PC-3 (cell line): ENCODE results near the gene MRM2. TPM values are rescaled to one million over a fixed set of nuclear protein-coding genes. Genes with fewer than 3 reads are reported as not detected.

ENCODE experiments used
- ATAC-seq: fragments of 200-7000 bp; cut with Tn5 transposase; 2 replicates; pipeline ENCODE4 v1.9.1; 2020; ENCODE audit warnings: mild to moderate bottlenecking, moderate library complexity
- BruUV-seq: library from RNA; stranded (reverse); fragments of 400-500 nt; replicated peaks from 2 replicates; lab custom pipeline; 2021; lab: Mats Ljungman, UMichigan
- CTCF ChIA-PET: fragments of 300-600 bp; sonication (Branson Sonifier 250); formaldehyde crosslinking; loops from one replicate; lab custom pipeline; 2022; ENCODE audit warnings: antibody characterized with exemption; lab: Charles Lee
- POLR2A ChIA-PET: fragments of 300-600 bp; sonication (Branson Sonifier 250); formaldehyde crosslinking; loops from one replicate; lab custom pipeline; 2022; ENCODE audit warnings: antibody characterized with exemption; ENCODE audit not compliant: unreplicated experiment; lab: Charles Lee
- DNase-seq: peaks from one replicate; pipeline ENCODE4 v3.0.0-alpha.2; 2015
- H2AFZ ChIP-seq: fragments of 300-600 bp; sonication (generic); 2 replicates; pipeline ENCODE4 v1.6.0; 2016; ENCODE audit warnings: antibody characterized with exemption, low read length
- H3F3A ChIP-seq: fragments of 300-600 bp; sonication (generic); one replicate; pipeline ENCODE4 v1.6.0; 2017; ENCODE audit warnings: antibody characterized with exemption, low read length, control low read depth, mild to moderate bottlenecking; ENCODE audit not compliant: unreplicated experiment
- H3K27ac ChIP-seq: fragments of 300-600 bp; sonication (generic); 2 replicates; pipeline ENCODE4 v1.5.1; 2016; ENCODE audit warnings: mild to moderate bottlenecking, low read length
- H3K27me3 ChIP-seq: fragments of 300-600 bp; sonication (generic); 2 replicates; pipeline ENCODE4 v1.6.1; 2016; ENCODE audit warnings: low read length, mixed read lengths
- H3K36me3 ChIP-seq: fragments of 300-600 bp; sonication (generic); 2 replicates; pipeline ENCODE4 v1.6.1; 2016; ENCODE audit warnings: low read depth, mixed run types, low read length, mixed read lengths
- H3K4me1 ChIP-seq: fragments of 300-600 bp; sonication (generic); 2 replicates; pipeline ENCODE4 v1.5.1; 2016; ENCODE audit warnings: low read length; ENCODE audit not compliant: insufficient read depth
- H3K4me2 ChIP-seq: fragments of 300-600 bp; sonication (generic); 2 replicates; pipeline ENCODE4 v1.6.0; 2016; ENCODE audit warnings: low read length
- H3K4me3 ChIP-seq: fragments of 300-600 bp; sonication (generic); 2 replicates; pipeline ENCODE4 v1.5.1; 2016; ENCODE audit warnings: mild to moderate bottlenecking, low read length, mixed read lengths
- H3K79me2 ChIP-seq: fragments of 300-600 bp; sonication (generic); 2 replicates; pipeline ENCODE4 v1.6.1; 2017; ENCODE audit warnings: low read length, mixed read lengths
- H3K9ac ChIP-seq: fragments of 300-600 bp; sonication (generic); 2 replicates; pipeline ENCODE4 v1.6.0; 2016; ENCODE audit warnings: mild to moderate bottlenecking, low read length
- H3K9me2 ChIP-seq: fragments of 300-600 bp; sonication (generic); replicated peaks from 2 replicates; pipeline ENCODE4 v1.6.1; 2016; ENCODE audit warnings: mixed run types, low read length, mixed read lengths
- H3K9me3 ChIP-seq: fragments of 300-600 bp; sonication (generic); 2 replicates; pipeline ENCODE4 v1.6.1; 2016; ENCODE audit warnings: low read length, mixed read lengths
- H4K20me1 ChIP-seq: fragments of 300-600 bp; sonication (generic); 2 replicates; pipeline ENCODE4 v1.6.1; 2016; ENCODE audit warnings: low read length, mixed read lengths
- EZH2 ChIP-seq: fragments of 300-600 bp; sonication (generic); IDR thresholded peaks from one replicate; pipeline ENCODE4 v1.6.1; 2017; ENCODE audit warnings: antibody characterized with exemption, mild to moderate bottlenecking, low read length; ENCODE audit not compliant: unreplicated experiment
- EZH2phosphoT487 ChIP-seq: fragments of 300-600 bp; sonication (generic); IDR thresholded peaks from 2 replicates; pipeline ENCODE4 v1.6.1; 2018; ENCODE audit warnings: mild to moderate bottlenecking, antibody characterized with exemption, low read length, borderline replicate concordance
- intact Hi-C: fragments of 100-400 bp; cut with micrococcal nuclease; formaldehyde crosslinking; loops from 2 replicates; pipeline ENCODE4 v1.9.0; 2023
- total RNA-seq: library from RNA; depleted of rRNA; stranded (reverse); fragments of >200 nt; gene quantifications from 2 replicates; pipeline ENCODE4 v1.2.3, GENCODE V29; 2014
- TF ChIP-seq, protein P1 (sequence below): fragments of 300-600 bp; sonication (generic); conservative IDR thresholded peaks from 2 replicates; pipeline ENCODE4 v1.5.1; 2017; ENCODE audit warnings: antibody characterized with exemption, low read depth, mild to moderate bottlenecking, low read length

The MRM2 gene
- total RNA-seq, 1 experiment from 2014 or later = 42.6 TPM

GRCh38 chr7:2211926-2212325, 30.1 kb downstream of the MRM2 start:
- no peak for ATAC-seq
- no peak overlapping the region for H3K9ac ChIP-seq
- POLR2A ChIA-PET = no interaction called here
- no peak overlapping the region for H3K27ac ChIP-seq
- H2AFZ ChIP-seq = no peak overlapping the region
- H3K9me2 ChIP-seq = no peaks in the 10 kb centered on the region
- peaks cover 32% of the 10 kb centered on the region for H3K36me3 ChIP-seq
- H3K79me2 ChIP-seq = no peaks in the 10 kb centered on the region
- CTCF ChIA-PET = no interaction called here
- BruUV-seq = no TSS peak
- no peak for DNase-seq
- no peaks in the 10 kb centered on the region for H3K27me3 ChIP-seq
- no peaks in the 10 kb centered on the region for H3K9me3 ChIP-seq
- no peaks in the 10 kb centered on the region for H3K4me1 ChIP-seq
- intact Hi-C loops = no loop called here
- no peak overlapping the region for H3K4me2 ChIP-seq
- H3F3A ChIP-seq = no peaks in the 10 kb centered on the region
- H4K20me1 ChIP-seq = no peaks in the 10 kb centered on the region
- H3K4me3 ChIP-seq = no peak overlapping the region
- TF ChIP-seq EZH2phosphoT487 = no peak
- no peak for TF ChIP-seq EZH2
- TF ChIP-seq, protein P1, sequence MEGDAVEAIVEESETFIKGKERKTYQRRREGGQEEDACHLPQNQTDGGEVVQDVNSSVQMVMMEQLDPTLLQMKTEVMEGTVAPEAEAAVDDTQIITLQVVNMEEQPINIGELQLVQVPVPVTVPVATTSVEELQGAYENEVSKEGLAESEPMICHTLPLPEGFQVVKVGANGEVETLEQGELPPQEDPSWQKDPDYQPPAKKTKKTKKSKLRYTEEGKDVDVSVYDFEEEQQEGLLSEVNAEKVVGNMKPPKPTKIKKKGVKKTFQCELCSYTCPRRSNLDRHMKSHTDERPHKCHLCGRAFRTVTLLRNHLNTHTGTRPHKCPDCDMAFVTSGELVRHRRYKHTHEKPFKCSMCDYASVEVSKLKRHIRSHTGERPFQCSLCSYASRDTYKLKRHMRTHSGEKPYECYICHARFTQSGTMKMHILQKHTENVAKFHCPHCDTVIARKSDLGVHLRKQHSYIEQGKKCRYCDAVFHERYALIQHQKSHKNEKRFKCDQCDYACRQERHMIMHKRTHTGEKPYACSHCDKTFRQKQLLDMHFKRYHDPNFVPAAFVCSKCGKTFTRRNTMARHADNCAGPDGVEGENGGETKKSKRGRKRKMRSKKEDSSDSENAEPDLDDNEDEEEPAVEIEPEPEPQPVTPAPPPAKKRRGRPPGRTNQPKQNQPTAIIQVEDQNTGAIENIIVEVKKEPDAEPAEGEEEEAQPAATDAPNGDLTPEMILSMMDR = no peak

GRCh38 chr7:2211259-2211880, 30.6 kb downstream of the MRM2 start:
- no peak overlapping the region for H3K4me2 ChIP-seq
- TF ChIP-seq EZH2phosphoT487 = no peak
- TF ChIP-seq, protein P1 = no peak
- TF ChIP-seq EZH2 = no peak
- no peaks in the 10 kb centered on the region for H3K9me3 ChIP-seq
- no peaks in the 10 kb centered on the region for H3K27me3 ChIP-seq
- POLR2A ChIA-PET = no interaction called here
- no peak overlapping the region for H3K27ac ChIP-seq
- H2AFZ ChIP-seq = no peak overlapping the region
- H3F3A ChIP-seq = no peaks in the 10 kb centered on the region
- CTCF ChIA-PET = no interaction called here
- H3K79me2 ChIP-seq = no peaks in the 10 kb centered on the region
- H3K9me2 ChIP-seq = no peaks in the 10 kb centered on the region
- DNase-seq (no peak), ATAC-seq (no peak)
- no peak overlapping the region for H3K9ac ChIP-seq
- H3K36me3 ChIP-seq = peaks cover 30% of the 10 kb centered on the region
- intact Hi-C loops = no loop called here
- no peaks in the 10 kb centered on the region for H4K20me1 ChIP-seq
- H3K4me1 ChIP-seq = no peaks in the 10 kb centered on the region
- no peak overlapping the region for H3K4me3 ChIP-seq
- BruUV-seq = no TSS peak

GRCh38 chr7:2210551-2211258, 31.3 kb downstream of the MRM2 start:
- Histone ChIP-seq H3K9me2 (no peaks in the 10 kb centered on the region), H3K36me3 (peaks cover 25% of the 10 kb centered on the region), H3K27me3 (no peaks in the 10 kb centered on the region), H2AFZ (no peak overlapping the region), H3K9ac (no peak overlapping the region), H4K20me1 (no peaks in the 10 kb centered on the region), H3F3A (no peaks in the 10 kb centered on the region), H3K9me3 (no peaks in the 10 kb centered on the region), H3K79me2 (no peaks in the 10 kb centered on the region), H3K4me2 (no peak overlapping the region), H3K27ac (no peak overlapping the region), H3K4me3 (no peak overlapping the region), H3K4me1 (no peaks in the 10 kb centered on the region)
- no peak for ATAC-seq
- TF ChIP-seq, protein P1 = no peak
- no peak for TF ChIP-seq EZH2
- no peak for TF ChIP-seq EZH2phosphoT487
- no peak for DNase-seq
- BruUV-seq = no TSS peak
- ChIA-PET POLR2A (no interaction called here), CTCF (no interaction called here)
- intact Hi-C loops = no loop called here
